AG08396 (cell line): Measurements from ENCODE around the gene OTULIN.

ENCODE experiments used
- DNase-seq: peaks from one replicate; pipeline ENCODE4 v3.0.0; 2012; ENCODE audit warnings: low spot score, mixed read lengths

OTULIN gene

DNA sequence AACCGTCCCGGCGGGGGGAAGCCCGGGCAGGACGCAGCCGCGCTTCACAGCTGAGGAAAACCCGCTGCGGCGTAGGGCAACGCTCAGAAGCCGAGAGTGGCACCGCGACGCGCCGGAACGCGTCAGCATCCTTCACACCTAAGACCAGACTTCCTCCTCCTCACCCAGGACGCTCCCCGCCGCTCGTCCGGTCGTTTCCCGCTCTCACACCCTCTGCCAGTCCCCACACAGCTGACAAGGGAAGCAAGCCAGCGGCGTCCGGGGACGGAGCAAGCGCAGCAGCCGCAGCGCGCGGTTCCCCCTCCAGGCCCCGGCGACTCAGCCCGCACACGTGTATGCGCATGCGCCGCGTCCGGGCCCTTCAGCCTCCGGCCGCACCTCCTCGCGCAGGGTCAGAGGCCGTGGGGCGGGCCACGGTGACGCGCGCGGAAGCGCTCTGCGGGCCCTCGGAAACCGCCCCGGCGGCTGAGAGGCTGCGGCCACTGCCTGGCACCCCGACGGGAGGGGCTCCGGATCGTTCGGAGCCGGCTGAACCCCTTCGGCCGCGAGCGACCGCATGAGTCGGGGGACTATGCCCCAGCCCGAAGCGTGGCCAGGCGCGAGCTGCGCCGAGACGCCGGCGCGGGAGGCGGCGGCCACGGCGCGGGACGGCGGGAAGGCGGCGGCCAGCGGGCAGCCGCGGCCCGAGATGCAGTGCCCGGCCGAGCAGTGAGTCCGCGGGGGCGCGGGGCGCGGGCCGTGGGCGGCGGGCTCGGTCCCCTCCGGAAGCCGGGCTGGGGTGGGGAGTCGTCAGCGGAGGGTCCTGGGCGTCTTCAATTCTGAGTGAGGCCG, at the start of gene OTULIN:
Gene OTULIN (plus strand): TSS at position 449 of the 831 bp plus-strand sequence. CDS start 108 bp downstream, at position 557.
- peak; percentile 99 for DNase-seq

GRCh38 chr5:14615365-14615764, 49.2 kb upstream of the OTULIN start:
- DNase-seq, result no peak

DNA sequence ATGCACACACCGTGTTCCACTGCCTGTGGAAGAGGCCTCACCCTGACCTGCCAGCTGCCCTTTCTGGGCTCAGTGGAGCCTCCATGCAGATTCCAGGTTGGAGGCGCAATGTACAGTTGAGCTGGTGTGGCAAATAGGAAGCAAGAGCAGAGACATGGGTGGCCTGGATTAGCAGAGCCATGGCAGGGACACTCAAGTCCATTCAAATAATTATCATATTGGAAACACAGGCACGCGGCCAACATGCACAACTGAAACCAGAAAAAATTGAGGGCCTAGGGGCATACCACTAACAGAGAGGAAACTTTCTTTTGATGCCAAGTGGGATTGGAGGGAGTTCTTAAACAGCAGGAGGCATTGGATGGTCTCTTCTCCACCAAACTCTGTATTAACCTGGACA, 47.1 kb upstream of the OTULIN start:
- DNase-seq, result no peak

GRCh38 chr5:14627270-14627669, 37.2 kb upstream of the OTULIN start:
- DNase-seq, result no peak

DNA sequence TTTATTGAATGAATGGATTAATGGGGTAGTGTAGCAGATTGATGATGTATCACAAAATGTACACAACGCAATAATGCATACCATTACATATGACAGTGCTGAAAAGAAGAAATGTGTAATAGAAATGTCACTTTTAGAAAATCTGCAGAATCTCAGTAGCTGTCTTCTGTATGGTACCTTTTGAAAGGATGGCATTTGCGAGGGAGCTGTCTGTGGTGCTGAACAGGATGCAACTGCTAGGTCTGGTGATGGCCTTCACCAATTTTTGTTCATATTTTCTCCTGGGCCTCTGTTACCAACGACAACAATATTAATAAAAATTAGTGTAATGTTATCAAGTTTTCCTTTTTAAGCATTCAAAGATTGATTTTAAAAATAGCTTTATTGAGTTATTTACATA, 36.2 kb upstream of the OTULIN start:
- DNase-seq, result peak; percentile 57

DNA sequence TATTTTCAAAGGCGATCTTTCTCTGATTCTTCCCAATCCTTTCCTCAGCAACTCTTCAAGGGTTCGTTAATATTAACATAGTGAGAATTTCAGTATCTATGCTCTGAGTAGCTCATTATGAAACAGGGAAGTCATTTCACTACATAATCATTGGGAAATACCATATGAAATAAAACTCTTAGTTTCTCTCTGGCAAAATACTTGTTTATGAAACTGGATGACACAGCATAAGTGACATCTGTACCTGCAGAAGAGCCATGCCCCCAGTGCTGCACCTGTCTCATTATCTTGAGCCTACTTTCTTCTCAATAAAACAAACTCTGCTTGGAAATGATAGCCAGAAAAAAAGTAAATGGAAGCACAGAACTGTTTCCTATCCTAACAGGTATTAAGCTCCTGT, 33.8 kb upstream of the OTULIN start:
- no peak for DNase-seq

GRCh38 chr5:14635656-14636055, 28.9 kb upstream of the OTULIN start:
- no peak for DNase-seq

- DNase-seq, result no peak
Measured at GRCh38 chr5:14640765-14641164, 23.8 kb upstream of the OTULIN start.

DNA sequence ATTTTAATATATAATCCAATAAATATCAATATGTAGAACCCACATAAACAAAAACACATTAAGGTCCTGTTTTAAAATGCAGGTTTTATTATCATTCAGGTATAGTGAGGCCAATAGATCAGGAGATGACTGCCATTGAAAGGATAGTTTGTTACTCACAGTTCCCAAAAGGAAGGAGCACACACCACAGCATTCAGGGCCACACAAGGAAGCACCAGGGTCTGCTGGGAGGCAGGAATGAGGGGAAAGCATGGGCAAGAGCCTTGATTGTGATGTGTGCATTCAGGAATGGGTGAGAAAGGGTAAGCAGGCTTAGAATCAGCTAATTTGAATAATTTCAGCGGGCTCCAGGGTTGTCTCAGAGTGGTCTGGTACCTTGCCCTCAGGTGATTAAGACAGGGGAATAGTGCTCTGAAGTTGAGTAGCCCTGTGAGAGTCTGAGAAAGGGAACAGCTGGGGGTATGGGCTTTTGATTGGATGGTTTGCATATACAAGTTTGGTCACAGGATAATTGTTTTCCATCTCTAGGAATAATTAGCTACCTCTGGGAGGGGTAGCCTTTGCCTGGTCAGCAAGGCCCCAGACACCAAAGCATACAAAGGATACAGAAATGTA, 19.8 kb upstream of the OTULIN start:
- no peak for DNase-seq

DNA sequence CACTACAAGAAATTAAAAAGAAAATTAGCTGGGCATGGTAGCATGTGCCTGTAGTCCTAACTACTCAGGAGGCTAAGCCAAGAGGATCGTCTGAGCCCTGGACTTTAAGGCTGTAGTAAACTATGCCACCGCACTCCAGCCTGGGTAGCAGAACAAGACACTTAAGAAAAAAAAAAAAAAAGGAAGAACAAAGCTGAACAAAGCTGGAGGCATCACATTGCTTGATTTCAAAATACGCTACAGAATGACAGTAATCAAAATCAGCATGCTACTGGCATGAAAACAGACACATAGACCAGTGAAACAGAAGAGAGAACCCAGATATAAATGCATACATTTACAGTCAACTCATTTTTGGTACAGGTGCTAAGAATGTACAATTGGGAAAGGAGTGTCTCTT, 14.5 kb upstream of the OTULIN start:
- no peak for DNase-seq

GRCh38 chr5:14655146-14655741, 9.3 kb upstream of the OTULIN start:
- DNase-seq, result no peak

- no peak for DNase-seq
Measured at GRCh38 chr5:14656898-14657297, 7.6 kb upstream of the OTULIN start.

- peak; percentile 46 for DNase-seq
Measured at GRCh38 chr5:14659821-14660607, 4.5 kb upstream of the OTULIN start.

DNA sequence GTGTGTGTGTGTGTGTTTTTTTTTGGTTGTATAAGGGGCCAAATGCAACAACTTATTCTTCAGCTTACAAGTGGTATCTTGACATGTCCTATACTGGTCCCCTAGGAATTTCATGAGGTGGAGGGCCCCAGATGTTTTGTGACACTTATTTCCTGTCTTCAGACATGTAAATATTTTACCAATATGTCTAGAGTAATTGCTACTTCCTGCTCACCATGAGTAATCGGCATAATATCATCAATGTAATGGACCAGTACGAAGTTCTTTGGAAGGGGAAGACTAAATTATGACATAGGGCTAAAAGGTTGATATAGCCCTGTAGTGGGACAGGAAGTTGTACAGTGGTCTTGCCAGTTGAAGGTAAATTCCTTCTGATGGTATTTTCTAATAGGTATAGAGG, 3.7 kb upstream of the OTULIN start:
- DNase-seq, result no peak

- DNase-seq, result no peak
Measured at GRCh38 chr5:14662721-14663260, 1.7 kb upstream of the OTULIN start.

DNA sequence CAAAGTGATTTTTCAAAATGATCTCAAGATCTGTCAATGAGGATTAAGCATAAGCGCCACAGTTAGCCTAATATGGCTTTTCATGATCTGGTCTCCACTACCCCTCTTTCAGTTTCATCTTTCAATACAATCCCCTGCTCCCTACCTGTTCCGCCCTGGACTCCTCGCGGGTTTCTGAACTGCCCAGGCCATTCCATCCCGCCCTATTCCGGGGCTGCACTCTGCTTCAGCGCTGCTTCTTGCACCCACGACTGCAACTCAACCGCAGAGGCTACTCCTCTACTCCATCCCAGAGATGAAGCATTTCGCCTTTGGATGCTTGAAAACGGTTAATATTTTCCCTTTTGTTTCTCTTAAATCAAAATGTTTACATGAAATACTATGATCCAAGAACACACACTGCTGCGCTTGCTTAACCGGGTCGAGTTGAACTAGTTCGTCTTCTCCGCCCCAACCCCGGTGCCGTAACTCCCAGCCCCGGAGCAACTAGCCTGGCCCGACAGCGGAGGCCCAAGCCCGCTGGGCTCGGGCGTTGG, 716 bp upstream of the OTULIN start:
- peak; percentile 36 for DNase-seq

- peak; percentile 33 for DNase-seq
Measured at GRCh38 chr5:14665101-14665822, 744 bp downstream of the OTULIN start.

- peak; percentile 26 for DNase-seq
Measured at GRCh38 chr5:14665949-14666348, 1.4 kb downstream of the OTULIN start.

DNA sequence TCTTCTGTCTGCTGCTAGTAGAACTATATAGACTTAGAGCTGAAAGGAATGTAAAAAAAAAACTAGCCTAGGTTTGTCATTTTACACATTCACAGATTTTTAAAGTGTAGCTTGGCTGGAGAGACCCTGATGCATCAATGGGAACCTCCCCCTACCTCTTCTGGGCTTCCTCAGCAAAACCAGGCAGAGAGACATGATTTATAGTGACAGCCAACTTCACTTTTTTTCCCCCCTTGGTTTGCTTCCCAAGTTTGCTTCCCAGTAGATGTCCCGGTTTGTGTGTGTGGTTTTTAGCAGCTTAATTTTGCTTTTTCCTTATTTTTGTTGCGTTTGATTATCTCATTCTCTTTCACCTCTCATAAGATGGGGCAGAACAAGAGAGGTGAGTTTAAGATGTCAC, 1.8 kb downstream of the OTULIN start:
- DNase-seq, result no peak

DNA sequence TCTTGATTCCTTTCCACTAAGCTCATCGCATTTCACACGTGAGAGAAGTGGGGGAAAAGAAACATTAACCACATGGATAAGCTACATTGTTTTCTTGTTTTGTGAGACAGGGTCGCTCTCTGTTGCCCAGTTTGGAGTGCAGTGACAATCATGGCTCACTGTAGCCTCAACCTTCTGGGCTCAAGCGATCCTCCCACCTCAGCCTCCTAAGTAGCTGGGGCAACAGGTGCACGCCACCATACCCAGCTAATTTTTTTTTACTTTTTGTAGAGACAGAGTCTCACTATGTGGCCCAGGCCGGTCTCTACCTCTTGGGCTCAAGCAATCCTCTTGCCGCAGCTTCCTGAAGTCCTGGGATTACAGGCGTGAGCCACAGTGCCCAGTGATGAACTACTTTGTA, 2.8 kb downstream of the OTULIN start:
- DNase-seq, result no peak

DNA sequence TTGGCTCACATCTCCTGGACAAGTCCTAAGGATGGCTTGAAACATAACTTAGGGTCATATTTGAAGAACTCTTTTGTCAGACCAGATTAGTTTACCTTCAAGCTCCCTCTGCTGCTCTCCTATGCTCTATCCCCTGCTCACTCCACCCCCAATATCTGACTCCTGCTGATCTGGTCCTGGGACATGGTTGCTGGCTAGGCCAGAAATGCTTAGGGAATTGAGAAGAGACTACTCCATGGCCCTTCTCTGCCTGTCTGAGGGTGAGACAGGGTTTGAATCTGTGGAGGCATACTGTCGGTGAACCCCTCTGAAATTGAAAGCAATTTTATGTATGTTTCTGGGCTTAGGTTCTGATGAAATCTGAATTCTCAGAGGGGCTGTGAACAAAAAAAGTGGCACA, 3.3 kb downstream of the OTULIN start:
- no peak for DNase-seq
